ENCODE measurements around the gene EFHC1. TPM values are rescaled to one million over a fixed set of nuclear protein-coding genes. Genes with fewer than 3 reads are reported as not detected.
A peak's percentile ranks its signal among the peaks of the same experiment; 100 is the strongest.

The EFHC1 gene
- total and polyA plus RNA-seq, 2 of the 13 experiments (the other 11 are each of a cell fraction or from before 2014, with no cell fraction given), result 23.4 to 29.5 TPM

GRCh38 chr6:52400313-52401041 is 19.7 kb upstream of the EFHC1 start (continued):
- TF ChIP-seq ISX (CRISPR knock-in tag; conservative IDR thresholded peaks at IDR 0.05) (no peak), ZEB1 (IDR thresholded peaks at IDR 0.05; ENCODE audit: insufficient replicate concordance, low read depth) (peak; percentile 40), PAXIP1 (CRISPR knock-in tag; conservative IDR thresholded peaks at IDR 0.05) (peak; percentile 77), HDAC2 (CRISPR knock-in tag; IDR thresholded peaks at IDR 0.05) (peak; percentile 66), KIAA2018 (CRISPR knock-in tag; IDR thresholded peaks at IDR 0.05; ENCODE audit: borderline replicate concordance) (peak; percentile 75; the same call in 1 of the 2 replicates), ZNF749 (CRISPR knock-in tag; IDR thresholded peaks at IDR 0.05; ENCODE audit: borderline replicate concordance) (no peak), MAX (IDR thresholded peaks at IDR 0.05) (peak; percentile 26; the same call in 1 of the 2 replicates), HNF4G (IDR thresholded peaks at IDR 0.05; ENCODE audit: borderline replicate concordance, low read depth, low read length) (peak; percentile 7; the same call in 1 of the 2 replicates), HNF4G (CRISPR knock-in tag; IDR thresholded peaks at IDR 0.05; ENCODE audit: borderline replicate concordance, low read depth) (no peak), TCF7 (IDR thresholded peaks at IDR 0.05; ENCODE audit: low read depth) (peak; percentile 72), ZNF569 (CRISPR knock-in tag; IDR thresholded peaks at IDR 0.05; ENCODE audit: borderline replicate concordance) (0 out of 2 replicates have a peak, but pooled peaks have one; percentile 89), MXD4 (CRISPR knock-in tag; IDR thresholded peaks at IDR 0.05) (0 out of 2 replicates have a peak, but pooled peaks have one; percentile 6)
- TF ChIP-seq, protein P1, sequence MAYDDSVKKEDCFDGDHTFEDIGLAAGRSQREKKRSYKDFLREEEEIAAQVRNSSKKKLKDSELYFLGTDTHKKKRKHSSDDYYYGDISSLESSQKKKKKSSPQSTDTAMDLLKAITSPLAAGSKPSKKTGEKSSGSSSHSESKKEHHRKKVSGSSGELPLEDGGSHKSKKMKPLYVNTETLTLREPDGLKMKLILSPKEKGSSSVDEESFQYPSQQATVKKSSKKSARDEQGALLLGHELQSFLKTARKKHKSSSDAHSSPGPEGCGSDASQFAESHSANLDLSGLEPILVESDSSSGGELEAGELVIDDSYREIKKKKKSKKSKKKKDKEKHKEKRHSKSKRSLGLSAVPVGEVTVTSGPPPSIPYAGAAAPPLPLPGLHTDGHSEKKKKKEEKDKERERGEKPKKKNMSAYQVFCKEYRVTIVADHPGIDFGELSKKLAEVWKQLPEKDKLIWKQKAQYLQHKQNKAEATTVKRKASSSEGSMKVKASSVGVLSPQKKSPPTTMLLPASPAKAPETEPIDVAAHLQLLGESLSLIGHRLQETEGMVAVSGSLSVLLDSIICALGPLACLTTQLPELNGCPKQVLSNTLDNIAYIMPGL (CRISPR knock-in tag; IDR thresholded peaks at IDR 0.05; ENCODE audit: borderline replicate concordance in 1 of 2, low read depth in 1 of 2), result peak in 1 of 2 experiments; percentile 6; a peak in 1 of 4 replicates
